Psoas muscle (tissue), 8 donors: ENCODE measurements around the gene EID2. TPM values are rescaled to one million over a fixed set of nuclear protein-coding genes. Genes with fewer than 3 reads are reported as not detected.

Experiments used
- ATAC-seq, 4 donors: fragments of 200-7000 bp; cut with Tn5 transposase; one replicate each; pipeline ENCODE4 v1.9.1; 2020; ENCODE audit warnings: moderate library complexity in 3 of 4, mild to moderate bottlenecking in 2 of 4
- DNase-seq, 2 donors: peaks; one replicate each; pipeline ENCODE4 v3.0.0-alpha.2; 2020
- H3K27ac ChIP-seq: fragments of 200-600 bp; one replicate; pipeline ENCODE4 v1.8.0; 2022
- H3K27me3 ChIP-seq, 3 donors: fragments of 200-600 bp in 1 of 3; one replicate each; pipeline versions ENCODE4 v1.6.1 to v1.8.0; 2013 to 2022; ENCODE audit warnings: low read length in 2 of 3, mild to moderate bottlenecking in 2 of 3, moderate library complexity in 1 of 3; ENCODE audit not compliant: insufficient read depth in 3 of 3
- H3K36me3 ChIP-seq, 2 donors: fragments of 200-600 bp in 1 of 2; one replicate each; pipeline versions ENCODE4 v1.6.1 to v1.8.0; 2013 to 2022; ENCODE audit warnings: low read depth in 1 of 2, mild to moderate bottlenecking in 1 of 2, moderate library complexity in 1 of 2; ENCODE audit not compliant: insufficient read depth in 1 of 2
- H3K4me1 ChIP-seq: fragments of 200-600 bp; one replicate; pipeline ENCODE4 v1.8.0; 2022
- H3K4me3 ChIP-seq: fragments of 200-600 bp; one replicate; pipeline ENCODE4 v1.8.0; 2022; ENCODE audit warnings: mild to moderate bottlenecking
- H3K9me3 ChIP-seq: fragments of 200-600 bp; one replicate; pipeline ENCODE4 v1.8.0; 2022
- WGBS, 3 donors: extraction: QIAGEN DNeasy Blood & Tissue Kit; methylation state at CpG; one replicate each; pipeline versions ENCODE4 v1.1.6 to v1.1.7; 2013; 5-methylcytosine and 5-hydroxymethylcytosine counted together
- intact Hi-C, 2 donors: fragments of 100-400 bp; cut with DNase I; formaldehyde crosslinking; loops; one replicate each; pipeline versions ENCODE4 v1.11.0 to v1.14.2; 2022
- polyA plus RNA-seq, 3 donors: library from polyadenylated mRNA; stranded (reverse); fragments of 200-250 nt; gene quantifications; one replicate each; pipeline ENCODE4 v1.2.3, GENCODE V29; 2013
- total RNA-seq, 4 donors: library from RNA; stranded (reverse); fragmentation: NEBNext Ultra II Directional in 2 of 4; extraction: Animal tissue kit (Norgen Biotek cat#: 25700) in 2 of 4; gene quantifications; one replicate each; pipeline versions ENCODE4 v1.2.1 to v1.2.4, GENCODE V29; 2021 to 2023
- TF ChIP-seq, protein P1 (sequence below): fragments of 200-600 bp; IDR thresholded peaks from one replicate; pipeline ENCODE4 v1.8.0; 2022; ENCODE audit warnings: antibody characterized with exemption
- donor health status: healthy with polysubstance abuse.
- donor health status: DM: no; HTN: no; CAD: no; lungs with moderate emphysema.
- donor health status: Bipolar disorder and iron deficiency.
- donor health status: healthy.
- donor health status: DM: yes; HTN: yes; CAD: no.
- donor health status: DM: no; HTN: no; CAD: no.
- donor health status: DM: no; HTN: no; CAD: no.
- donor health status: DM: yes; HTN: yes; CAD: no.

EID2 gene
- total and polyA plus RNA-seq, 7 donors = 7.6 to 15.7 (median 10.4) TPM

DNA sequence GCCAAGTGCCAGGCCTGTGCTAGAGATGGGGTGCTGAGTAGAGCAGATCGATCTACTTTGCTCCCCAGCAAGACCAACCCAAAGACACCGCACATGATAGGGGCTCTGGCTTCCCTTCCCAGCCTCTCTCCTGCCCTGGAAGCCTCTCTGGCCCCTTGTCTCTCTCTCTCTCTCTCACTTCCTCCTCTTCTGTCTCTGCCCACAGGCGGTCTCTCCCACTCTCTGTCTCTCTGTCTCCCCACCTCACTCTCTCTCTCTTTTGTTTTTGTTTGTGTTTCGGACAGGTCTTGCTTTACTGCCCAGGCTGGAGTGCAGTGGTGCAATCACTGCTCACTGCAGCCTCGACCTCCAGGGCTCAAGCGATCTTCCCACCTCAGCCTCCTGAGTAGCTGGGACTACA lies 23.7 kb downstream of the EID2 start:
- Histone ChIP-seq H3K27ac (no peak overlapping the region), H3K4me3 (no peak overlapping the region), H3K27me3 (peaks cover 0 to 65% (median 31%) of the 10 kb centered on the region in 3 donors), H3K36me3 (no peaks in the 10 kb centered on the region), H3K9me3 (no peaks in the 10 kb centered on the region), H3K4me1 (peaks cover 9% of the 10 kb centered on the region)
- DNase-seq (no peak), ATAC-seq (no peak)
- intact Hi-C loops = no loop called here
- 37 to 51% (median 39%) methylated on average over 6 of the region's 6 CpGs for WGBS, 3 donors
- TF ChIP-seq, protein P1, sequence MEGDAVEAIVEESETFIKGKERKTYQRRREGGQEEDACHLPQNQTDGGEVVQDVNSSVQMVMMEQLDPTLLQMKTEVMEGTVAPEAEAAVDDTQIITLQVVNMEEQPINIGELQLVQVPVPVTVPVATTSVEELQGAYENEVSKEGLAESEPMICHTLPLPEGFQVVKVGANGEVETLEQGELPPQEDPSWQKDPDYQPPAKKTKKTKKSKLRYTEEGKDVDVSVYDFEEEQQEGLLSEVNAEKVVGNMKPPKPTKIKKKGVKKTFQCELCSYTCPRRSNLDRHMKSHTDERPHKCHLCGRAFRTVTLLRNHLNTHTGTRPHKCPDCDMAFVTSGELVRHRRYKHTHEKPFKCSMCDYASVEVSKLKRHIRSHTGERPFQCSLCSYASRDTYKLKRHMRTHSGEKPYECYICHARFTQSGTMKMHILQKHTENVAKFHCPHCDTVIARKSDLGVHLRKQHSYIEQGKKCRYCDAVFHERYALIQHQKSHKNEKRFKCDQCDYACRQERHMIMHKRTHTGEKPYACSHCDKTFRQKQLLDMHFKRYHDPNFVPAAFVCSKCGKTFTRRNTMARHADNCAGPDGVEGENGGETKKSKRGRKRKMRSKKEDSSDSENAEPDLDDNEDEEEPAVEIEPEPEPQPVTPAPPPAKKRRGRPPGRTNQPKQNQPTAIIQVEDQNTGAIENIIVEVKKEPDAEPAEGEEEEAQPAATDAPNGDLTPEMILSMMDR = no peak

DNA sequence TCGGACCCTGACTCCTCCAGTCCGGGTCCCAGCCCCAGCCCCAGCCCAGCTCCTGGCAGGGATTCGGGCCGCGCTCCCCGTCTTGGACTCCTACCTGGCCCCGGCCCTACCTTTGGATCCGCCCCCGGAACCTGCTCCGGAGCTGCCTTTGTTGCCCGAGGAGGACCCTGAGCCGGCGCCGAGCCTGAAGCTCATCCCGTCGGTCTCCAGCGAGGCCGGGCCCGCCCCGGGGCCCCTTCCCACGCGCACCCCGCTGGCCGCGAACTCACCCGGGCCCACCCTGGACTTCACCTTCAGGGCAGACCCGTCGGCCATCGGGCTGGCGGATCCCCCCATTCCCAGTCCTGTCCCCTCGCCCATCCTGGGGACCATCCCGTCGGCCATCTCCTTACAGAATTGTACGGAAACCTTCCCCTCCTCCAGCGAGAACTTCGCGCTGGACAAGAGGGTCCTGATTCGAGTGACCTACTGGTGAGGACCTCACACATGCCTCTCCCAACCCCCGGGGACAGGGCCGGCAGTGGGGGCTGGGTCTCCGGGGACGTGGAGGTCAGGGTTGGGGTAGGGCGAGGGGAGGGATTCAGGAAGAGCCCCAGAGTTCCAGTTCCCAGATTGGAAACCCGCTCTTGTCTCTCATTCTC lies 24.3 kb downstream of the EID2 start:
- ATAC-seq = no peak

DNA sequence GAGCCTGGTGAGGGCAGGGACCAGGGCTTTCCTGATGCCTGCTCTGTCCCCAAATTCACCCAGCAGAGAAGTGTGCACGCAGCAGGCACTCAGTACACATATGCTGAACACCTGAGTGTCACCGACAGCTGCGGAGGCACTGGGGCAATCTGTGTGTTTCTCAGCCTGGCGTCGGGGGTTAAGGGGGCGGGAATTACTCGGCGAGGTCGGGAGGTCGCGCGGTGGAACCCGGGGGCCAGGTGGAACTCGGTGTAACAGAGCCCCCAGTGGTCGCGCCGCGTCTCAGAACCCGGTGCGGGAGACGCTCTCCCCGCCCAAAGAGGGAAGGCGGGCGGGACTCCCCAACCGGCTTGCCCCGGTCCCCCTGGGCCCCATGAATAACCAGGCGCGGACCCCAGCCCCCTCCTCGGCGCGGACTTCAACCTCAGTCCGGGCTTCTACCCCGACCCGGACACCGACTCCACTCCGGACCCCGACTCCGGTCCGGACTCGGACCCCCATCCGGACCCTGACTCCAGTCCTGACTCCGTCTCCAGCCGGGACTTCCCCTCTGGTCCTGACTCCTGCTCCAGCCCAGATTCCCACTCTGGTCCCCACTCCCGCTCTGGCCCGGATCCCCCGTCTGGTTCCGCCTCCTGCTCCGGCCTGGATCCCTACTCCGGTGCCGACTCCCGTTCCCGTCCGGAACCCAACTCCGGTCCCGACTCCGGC lies 25.0 kb downstream of the EID2 start, which contains the start of gene SELENOV:
Gene SELENOV, plus strand, starts transcription at position 300 of the 711 bp plus-strand sequence. Its CDS starts 74 bp downstream, at position 374.
- H3K9me3 ChIP-seq = no peaks in the 10 kb centered on the region
- ATAC-seq = peak in 1 of 4 donors; percentile 27
- H3K4me3 ChIP-seq = peak within 1 kb of the TSS; percentile 42
- H3K27me3 ChIP-seq = peaks cover 0 to 78% (median 33%) of the 10 kb centered on the region in 3 donors
- peaks cover 9% of the 10 kb centered on the region for H3K4me1 ChIP-seq
- H3K36me3 ChIP-seq = no peaks in the 10 kb centered on the region
- no peak within 1 kb of the TSS for H3K27ac ChIP-seq
- TF ChIP-seq, protein P1 = no peak
- DNase-seq = no peak
- intact Hi-C loops = no loop called here
- 1 to 2% (median 1%) methylated on average over 51 to 56 of the region's 56 CpGs for WGBS, 3 donors

More for the DNA sequence above, 24.3 kb downstream of the EID2 start:
- TF ChIP-seq, protein P1 = no peak
- DNase-seq = no peak
- H3K27me3 ChIP-seq = peaks cover 0 to 71% (median 31%) of the 10 kb centered on the region in 3 donors
- no peak overlapping the region for H3K27ac ChIP-seq
- 2 to 4% (median 2%) methylated on average over 41 to 44 of the region's 44 CpGs for WGBS, 3 donors
- peaks cover 9% of the 10 kb centered on the region for H3K4me1 ChIP-seq
- intact Hi-C loops = no loop called here
- no peaks in the 10 kb centered on the region for H3K36me3 ChIP-seq
- H3K9me3 ChIP-seq = no peaks in the 10 kb centered on the region
- H3K4me3 ChIP-seq = peak overlapping the region; percentile 42

DNA sequence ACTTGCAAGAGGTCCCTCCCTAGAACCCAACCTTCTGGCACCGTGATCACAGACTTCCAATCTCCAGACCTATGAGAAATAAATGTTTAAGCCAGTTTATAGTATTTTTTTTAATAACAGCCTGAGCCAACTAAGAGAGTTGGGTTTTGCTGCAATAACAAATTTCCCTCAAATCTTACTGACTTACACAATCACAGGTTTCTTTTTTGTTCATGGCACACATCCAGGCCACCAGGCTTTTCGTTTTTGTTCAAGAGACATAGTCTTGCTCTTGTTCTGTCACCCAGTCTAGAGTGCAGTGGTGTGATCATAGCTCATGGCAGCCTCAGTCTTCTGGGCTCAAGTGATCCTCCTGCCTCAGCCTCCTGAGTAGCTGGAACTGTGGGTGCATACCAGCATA lies 27.0 kb downstream of the EID2 start:
- TF ChIP-seq, protein P1 = no peak
- H3K36me3 ChIP-seq = no peaks in the 10 kb centered on the region
- no peak overlapping the region for H3K4me3 ChIP-seq
- 41 to 54% (median 50%) methylated on average over 2 of the region's 2 CpGs for WGBS, 3 donors
- intact Hi-C loops = no loop called here
- no peak overlapping the region for H3K27ac ChIP-seq
- no peaks in the 10 kb centered on the region for H3K9me3 ChIP-seq
- H3K4me1 ChIP-seq = peaks cover 9% of the 10 kb centered on the region
- no peak for DNase-seq
- ATAC-seq = no peak
- H3K27me3 ChIP-seq = peaks cover 0 to 91% (median 33%) of the 10 kb centered on the region in 3 donors
